GM12892 (cell line): ENCODE data around the gene ADAMTS3.

Experiments used
- POLR2A ChIP-seq: IDR thresholded peaks from 2 replicates; pipeline ENCODE4 v1.6.1; 2011; ENCODE audit warnings: low read depth, low read length, control low read depth
- POLR2AphosphoS5 ChIP-seq: IDR thresholded peaks from 2 replicates; pipeline ENCODE4 v1.6.1; 2011; ENCODE audit warnings: low read depth, low read length, control low read depth

DNA sequence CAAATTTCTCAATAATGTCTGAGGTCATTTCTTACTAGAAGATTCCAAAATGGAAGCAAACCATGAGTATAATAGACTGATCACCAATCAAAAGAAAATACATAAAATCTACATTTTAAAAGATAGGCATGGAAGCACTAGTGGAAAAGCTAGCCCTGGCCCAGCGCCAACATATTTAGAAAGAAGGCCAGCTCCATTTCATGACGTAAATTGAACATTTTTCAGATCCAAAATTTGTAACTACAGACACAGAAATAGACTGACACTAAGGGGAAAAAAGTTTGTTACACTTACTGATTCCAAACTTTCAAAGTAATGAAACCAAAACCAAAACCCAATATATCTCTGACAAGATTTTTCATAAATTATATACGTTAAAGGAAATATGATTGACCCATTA lies 117.7 kb downstream of the ADAMTS3 start:
- no peak for TF ChIP-seq POLR2AphosphoS5
- TF ChIP-seq POLR2A: no peak
